Activated gamma-delta T cell treated with Interleukin-2 at 50 U/mL for 16 hours (primary cell): ENCODE measurements around the gene CRLF2.
"Not testable (repeated sequence)": the region's sequence is repeated elsewhere in the genome, so short reads cannot be mapped to it uniquely, and the experiment has no call there.

Experiments used
- DNase-seq: peaks from one replicate; pipeline ENCODE4 v3.0.0-alpha.2; 2020

The CRLF2 gene

GRCh38 chrX:1165535-1166196, 46.8 kb downstream of the CRLF2 start:
- DNase-seq = no peak

GRCh38 chrX:1164322-1165288, 47.8 kb downstream of the CRLF2 start:
- no peak for DNase-seq

- no peak for DNase-seq
Observed at GRCh38 chrX:1163231-1163630, 49.2 kb downstream of the CRLF2 start.

DNA sequence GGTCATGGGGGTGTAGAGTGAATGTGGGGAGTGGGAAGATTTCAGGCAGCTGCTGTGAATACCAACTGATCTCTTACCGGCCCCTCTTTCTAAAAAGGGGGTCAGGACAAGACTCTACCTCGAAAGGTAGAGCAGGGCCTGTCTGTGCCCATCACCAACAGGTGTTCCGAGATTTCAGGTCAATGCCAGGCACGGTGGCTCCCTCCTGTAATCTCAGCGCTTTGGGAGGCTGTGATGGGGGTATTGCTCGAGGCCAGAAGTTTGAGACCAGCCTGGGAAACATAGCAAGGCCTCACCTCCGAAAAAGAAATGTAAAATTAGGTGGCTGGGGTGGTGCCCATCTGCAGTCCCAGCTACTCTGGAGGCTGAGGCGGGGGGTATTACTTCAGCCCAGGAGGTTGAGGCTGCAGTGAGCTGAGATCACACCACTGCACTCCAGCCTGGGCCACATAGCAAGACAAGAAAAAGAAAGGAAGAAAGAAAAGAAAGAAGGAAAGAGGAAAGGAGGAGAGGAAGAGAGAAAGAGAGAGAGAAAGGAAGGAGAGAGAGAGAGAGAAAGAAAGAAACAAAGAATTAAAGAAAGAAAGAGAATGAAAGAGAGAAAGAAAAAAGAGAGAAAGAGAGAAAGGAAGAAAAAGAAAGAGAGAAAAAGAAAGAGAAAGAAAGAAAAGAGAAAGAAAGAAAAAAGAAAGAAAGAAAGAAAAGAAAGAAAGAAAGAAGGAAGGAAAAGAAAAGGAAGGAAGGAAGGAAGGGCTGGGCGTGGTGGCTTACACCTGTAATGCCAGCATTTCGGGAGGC, 50.1 kb downstream of the CRLF2 start:
- DNase-seq = no peak

- DNase-seq = no peak
Observed at GRCh38 chrX:1159548-1159947, 52.9 kb downstream of the CRLF2 start.

DNA sequence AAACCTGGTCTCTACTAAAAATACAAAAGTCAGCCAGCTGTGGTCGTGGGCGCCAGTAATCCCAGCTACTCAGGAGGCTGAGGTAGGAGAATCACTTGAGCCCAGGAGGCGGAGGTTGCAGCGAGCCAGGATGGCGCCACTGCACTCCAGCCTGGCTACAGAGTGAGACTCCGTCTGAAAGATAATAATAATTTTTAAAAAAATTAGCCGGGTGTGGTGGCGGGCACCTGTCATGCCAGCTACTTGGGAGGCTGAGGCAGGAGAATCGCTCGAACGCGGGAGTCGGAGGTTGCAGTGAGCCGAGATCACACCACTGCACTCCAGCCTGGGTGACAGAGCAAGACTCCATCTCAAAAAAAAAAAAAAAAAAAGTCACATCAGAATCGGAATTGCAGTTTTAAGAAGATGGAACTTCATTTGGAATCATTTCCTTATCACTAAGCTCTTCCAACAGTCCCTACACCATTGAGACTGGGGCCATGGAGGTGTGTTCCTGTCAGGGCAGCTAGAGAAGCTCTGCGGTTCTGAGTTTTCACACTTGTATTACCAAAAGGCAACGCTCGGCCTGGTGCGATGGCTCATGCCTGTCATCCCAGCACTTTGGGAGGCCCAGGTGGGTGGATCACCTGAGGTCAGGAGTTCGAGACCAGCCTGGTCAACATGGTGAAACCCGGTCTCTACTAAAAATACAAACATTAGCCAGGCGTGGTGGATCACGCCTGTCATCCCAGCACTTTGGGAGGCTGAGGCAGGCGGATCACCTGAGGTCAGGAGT, 55.6 kb downstream of the CRLF2 start:
- not testable (repeated sequence) for DNase-seq

GRCh38 chrX:1153940-1154339, 58.5 kb downstream of the CRLF2 start:
- DNase-seq = no peak

DNA sequence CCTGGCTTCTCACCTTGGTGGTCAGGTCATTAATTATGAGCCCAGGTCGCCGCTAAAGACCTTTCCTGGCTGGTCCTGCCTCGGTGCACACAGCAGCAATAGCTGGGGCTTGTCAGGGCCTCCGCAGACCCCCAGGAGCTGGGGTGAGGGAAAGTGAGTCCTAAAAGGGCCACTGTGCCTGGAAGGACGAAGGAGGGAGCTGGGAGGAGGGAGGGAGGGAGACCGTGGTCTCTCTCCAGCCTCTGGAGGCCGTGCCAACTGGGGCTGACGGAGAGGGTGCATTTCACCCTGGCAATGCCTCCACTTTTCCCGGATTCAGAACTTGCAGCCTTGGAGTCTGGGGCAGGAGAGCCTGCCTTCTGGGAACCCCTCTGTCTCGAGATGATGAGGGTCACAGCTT, 60.4 kb downstream of the CRLF2 start:
- no peak for DNase-seq

GRCh38 chrX:1151378-1152077, 60.9 kb downstream of the CRLF2 start:
- no peak for DNase-seq

GRCh38 chrX:1150569-1151347, 61.7 kb downstream of the CRLF2 start:
- DNase-seq = no peak

- DNase-seq = no peak
Observed at GRCh38 chrX:1147611-1148515, 64.6 kb downstream of the CRLF2 start.

GRCh38 chrX:1144293-1144692, 68.2 kb downstream of the CRLF2 start:
- no peak for DNase-seq
